Measurements from ENCODE around the gene CCDC106. TPM values are rescaled to one million over a fixed set of nuclear protein-coding genes. Genes with fewer than 3 reads are reported as not detected.
A peak's percentile ranks its signal among the peaks of the same experiment; 100 is the strongest.

Gene CCDC106
- polyA plus RNA-seq = 1 to 10 TPM in 2 of 3 donors, not detected in 1; 1.1 to 1.7 TPM

DNA sequence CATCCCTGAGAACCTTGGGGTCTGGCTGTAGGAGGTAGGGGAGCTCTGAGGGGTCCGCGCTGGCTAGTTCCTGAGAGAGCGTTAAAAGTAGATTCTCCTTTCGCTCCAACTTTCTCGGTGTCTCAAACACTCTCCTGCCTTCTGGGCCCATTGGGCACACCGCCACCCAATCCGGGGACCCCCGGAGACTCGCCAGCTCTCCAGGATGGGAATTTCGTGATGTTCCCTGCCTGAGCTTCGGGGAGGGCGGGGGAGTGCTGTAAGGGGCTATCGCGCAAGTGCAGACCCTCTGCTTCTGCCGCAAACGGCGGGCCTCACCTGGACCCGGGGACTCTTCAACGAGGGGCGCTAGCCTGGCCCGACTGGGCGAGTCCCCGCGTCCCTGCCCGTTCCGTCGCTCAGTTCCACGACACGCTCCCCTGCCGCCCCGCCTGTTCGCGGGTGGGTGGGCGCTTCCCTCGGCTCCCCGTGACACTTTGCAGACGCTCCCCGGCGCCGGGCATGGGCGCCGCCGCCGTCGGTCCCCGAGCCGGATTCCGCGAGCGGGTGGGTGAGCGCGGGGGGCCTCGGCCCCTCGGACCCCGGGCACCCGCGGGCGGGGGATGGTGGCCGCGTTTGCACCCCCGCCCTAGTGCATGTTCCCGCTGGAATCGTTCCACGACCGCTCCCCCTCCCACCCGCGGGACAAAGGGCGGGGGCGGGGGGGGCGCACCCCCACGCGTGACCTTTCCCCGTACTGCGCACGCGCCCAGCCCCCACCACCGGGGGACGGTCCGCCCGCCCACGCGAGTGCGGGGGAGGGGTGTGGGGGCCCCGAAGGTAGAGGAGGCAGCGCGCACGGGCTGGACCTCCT lies at the start of gene CCDC106:
TSS of gene CCDC106 (plus strand) at position 481 of the 853 bp plus-strand sequence. CDS start 835 bp downstream, outside the sequence.
- no peaks in the 10 kb centered on the region for H3K36me3 Mint-ChIP-seq
- no peaks in the 10 kb centered on the region for H3K9me3 Mint-ChIP-seq
- peak within 1 kb of the TSS; percentile 70 to 82 (median 78) for H3K4me3 Mint-ChIP-seq
- H3K27ac Mint-ChIP-seq = peak within 1 kb of the TSS in 3 of 6 donors; percentile 35 to 64 (median 45)
- H3K27me3 Mint-ChIP-seq (ENCODE audit: low read depth in 3 of 3) = peaks cover 0 to 8% (median 5%) of the 10 kb centered on the region in 3 donors
- DNase-seq = peak; percentile 40 to 55 (median 41)
- peaks cover 16 to 36% of the 10 kb centered on the region in 2 donors for H3K4me1 Mint-ChIP-seq

DNA sequence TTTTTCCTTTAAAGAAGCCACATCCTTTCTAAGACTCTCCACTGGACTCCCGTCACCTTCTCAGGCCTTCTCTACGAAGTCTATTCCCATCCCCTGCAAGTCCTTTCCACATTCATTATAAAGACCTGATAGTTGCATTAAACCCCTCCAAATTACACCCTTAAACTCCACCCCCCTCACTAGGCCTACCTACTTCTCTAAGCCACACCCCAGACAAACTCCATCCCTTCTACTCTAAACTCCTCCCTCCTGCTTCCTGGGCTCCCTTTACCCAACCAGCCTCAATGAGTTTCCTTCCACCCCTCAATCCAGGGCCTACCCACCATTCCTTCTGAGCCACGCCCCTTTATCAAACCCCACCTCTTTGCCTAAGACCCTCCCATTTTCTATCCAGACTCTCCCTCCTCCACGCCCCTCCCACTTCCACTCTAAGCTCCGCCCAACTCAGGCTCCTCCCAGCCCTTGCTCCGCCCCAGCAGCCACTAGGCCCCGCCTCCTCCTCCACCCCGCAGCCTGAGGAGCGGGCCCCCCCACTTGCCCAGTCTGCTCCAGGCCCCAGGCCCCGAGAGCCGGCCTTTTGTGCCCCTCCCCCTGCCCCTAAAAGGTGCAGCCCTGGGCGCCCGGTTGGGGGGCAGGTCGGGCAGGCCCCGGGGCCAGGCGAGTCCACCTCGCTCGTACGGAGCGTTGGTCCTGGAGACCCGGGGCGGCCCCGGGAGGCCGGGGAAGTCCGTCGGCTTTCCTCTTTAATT lies 49.1 kb upstream of the CCDC106 start:
- H3K9me3 Mint-ChIP-seq = peaks cover 0 to 1% (median 0%) of the 10 kb centered on the region in 6 donors
- peak overlapping the region; percentile 96 to 100 (median 99) for H3K4me3 Mint-ChIP-seq
- H3K4me1 Mint-ChIP-seq = peaks cover 25 to 28% of the 10 kb centered on the region in 2 donors

DNA sequence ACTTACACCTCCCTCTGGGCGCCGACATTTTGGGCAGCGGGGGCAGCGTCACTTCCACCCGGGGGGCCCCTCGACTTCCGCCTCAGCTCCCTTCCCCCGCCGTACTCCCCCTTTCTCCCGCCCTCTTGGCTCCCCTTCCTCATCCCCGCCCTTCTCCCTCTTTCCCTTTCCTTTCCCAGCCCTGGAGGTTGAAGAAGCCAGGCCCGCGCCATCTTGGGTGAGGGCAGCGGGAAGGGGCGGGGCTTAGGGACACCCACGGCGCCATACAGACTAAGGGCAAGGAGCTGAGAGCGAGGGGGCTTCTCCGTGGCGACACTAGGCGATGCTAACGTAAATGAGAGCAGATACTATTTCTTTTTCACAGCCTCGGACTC lies 48.6 kb upstream of the CCDC106 start, which contains the start of gene FIZ1:
TSS of gene FIZ1 (minus strand) at position 50 of the 374 bp plus-strand sequence. CDS start 1,652 bp downstream, outside the sequence.
- Mint-ChIP-seq H3K27ac (peak within 1 kb of the TSS; percentile 89 to 99 (median 98)), H3K36me3 (peaks cover 13 to 19% (median 14%) of the 10 kb centered on the region in 3 donors), H3K9me3 (peaks cover 0 to 1% (median 0%) of the 10 kb centered on the region in 6 donors), H3K27me3 (ENCODE audit: low read depth in 3 of 3) (peaks cover 1 to 9% (median 4%) of the 10 kb centered on the region in 3 donors), H3K4me3 (peak within 1 kb of the TSS; percentile 96 to 100 (median 99)), H3K4me1 (peaks cover 28 to 32% of the 10 kb centered on the region in 2 donors)
- peak; percentile 96 for DNase-seq

More for the DNA sequence above, 49.1 kb upstream of the CCDC106 start:
- peaks cover 1 to 9% (median 4%) of the 10 kb centered on the region in 3 donors for H3K27me3 Mint-ChIP-seq (ENCODE audit: low read depth in 3 of 3)
- H3K27ac Mint-ChIP-seq = peak overlapping the region; percentile 89 to 99 (median 98)
- H3K36me3 Mint-ChIP-seq = peaks cover 13 to 19% (median 14%) of the 10 kb centered on the region in 3 donors
- peak; percentile 97 to 98 (median 97) for DNase-seq

DNA sequence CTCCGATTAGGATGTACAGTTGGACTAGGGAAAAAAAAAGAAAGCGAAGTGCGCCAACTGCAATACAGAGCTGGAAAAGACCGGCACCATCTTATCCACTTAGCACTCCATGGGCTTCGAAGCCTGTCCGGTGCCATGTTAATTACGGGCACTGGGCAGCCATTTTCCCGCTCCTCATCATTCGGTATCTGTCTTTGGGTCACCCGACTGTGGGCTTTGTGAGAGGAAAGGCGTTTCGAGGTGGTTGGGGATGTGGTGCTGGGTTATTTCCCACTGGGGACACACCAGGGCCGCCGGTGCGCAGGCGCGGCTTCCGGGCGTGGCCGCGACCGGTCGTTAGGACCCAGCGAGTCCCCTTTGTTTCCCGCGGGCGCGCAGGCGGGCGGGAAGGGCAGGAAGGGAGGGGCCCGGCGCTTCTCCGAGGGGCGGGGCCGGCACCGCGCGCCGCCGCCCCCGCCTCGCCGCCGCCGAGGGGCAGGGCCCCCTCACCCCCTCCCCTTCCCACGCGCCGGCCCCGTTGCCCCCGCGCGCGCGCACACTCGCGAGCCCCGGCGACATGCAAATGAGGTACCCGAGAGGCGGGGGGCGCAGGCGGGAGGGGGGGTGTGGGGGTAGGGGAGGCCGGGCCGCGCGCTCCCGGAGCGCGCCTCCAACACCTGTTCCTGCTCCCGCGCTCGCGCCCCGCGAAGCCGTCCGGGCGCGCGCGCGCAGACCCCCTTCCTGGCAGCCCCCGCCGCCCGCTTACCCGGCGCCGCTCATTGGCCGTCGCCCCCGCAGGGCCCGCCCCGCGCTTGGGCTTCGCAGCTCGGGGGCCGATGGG lies 48.0 kb upstream of the CCDC106 start, which contains the start of gene ZNF524:
TSS of gene ZNF524 (plus strand) at position 447 of the 820 bp plus-strand sequence. CDS start 1,825 bp downstream, outside the sequence.
- peak within 1 kb of the TSS; percentile 96 to 100 (median 99) for H3K4me3 Mint-ChIP-seq
- H3K9me3 Mint-ChIP-seq = peaks cover 0 to 1% (median 0%) of the 10 kb centered on the region in 6 donors
- H3K36me3 Mint-ChIP-seq = peaks cover 9 to 15% (median 10%) of the 10 kb centered on the region in 3 donors
- DNase-seq = peak; percentile 89 to 93 (median 91)
- peak within 1 kb of the TSS; percentile 93 to 99 (median 98) for H3K27ac Mint-ChIP-seq
- peaks cover 33 to 37% of the 10 kb centered on the region in 2 donors for H3K4me1 Mint-ChIP-seq
- H3K27me3 Mint-ChIP-seq (ENCODE audit: low read depth in 3 of 3) = peaks cover 4 to 12% (median 7%) of the 10 kb centered on the region in 3 donors

DNA sequence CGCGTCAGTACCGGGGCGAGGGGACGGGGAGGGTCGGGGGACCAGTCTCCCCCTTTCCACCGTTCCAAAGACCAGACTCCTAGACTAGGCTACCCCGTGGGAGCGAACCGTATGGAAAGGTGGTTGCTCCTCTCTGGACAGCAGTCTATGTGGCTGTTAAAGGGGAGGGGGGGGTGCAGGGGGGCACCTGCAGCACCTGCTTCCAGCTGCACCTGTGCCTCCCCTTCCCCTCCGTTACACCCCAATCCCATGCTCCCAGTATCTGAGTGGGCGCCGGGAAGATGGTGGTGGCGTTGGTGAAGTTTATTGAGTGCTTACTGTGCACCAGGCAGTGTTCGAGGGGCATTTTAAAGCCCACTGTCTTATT lies 47.4 kb upstream of the CCDC106 start:
- peaks cover 4 to 9% (median 5%) of the 10 kb centered on the region in 3 donors for H3K36me3 Mint-ChIP-seq
- H3K9me3 Mint-ChIP-seq = peaks cover 0 to 1% (median 0%) of the 10 kb centered on the region in 6 donors
- peaks cover 35 to 37% of the 10 kb centered on the region in 2 donors for H3K4me1 Mint-ChIP-seq
- H3K27ac Mint-ChIP-seq = peak overlapping the region; percentile 78 to 93 (median 88)
- H3K27me3 Mint-ChIP-seq (ENCODE audit: low read depth in 3 of 3) = peaks cover 4 to 12% (median 11%) of the 10 kb centered on the region in 3 donors
- no peak for DNase-seq
- peak overlapping the region; percentile 84 to 88 (median 86) for H3K4me3 Mint-ChIP-seq

DNA sequence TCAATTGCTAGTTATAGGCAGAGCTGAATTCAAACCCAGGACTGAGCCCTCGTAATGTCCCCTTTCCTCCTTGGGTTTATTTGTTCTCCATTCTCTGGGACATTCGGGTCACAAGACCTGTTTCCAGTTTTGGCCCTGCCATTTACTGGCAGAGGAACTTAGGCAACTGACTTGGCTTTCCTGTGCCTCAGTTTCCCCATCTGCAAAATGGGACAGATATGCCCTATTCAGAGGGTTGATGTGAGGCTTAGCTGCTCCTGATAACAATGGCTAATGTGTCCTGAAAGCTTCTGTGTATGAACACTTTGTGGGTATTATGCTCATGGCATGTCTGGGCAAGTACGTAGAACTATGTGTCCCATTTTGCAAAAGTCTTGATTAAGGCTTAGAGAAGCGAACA lies 46.9 kb upstream of the CCDC106 start:
- no peak for DNase-seq
- peaks cover 9 to 15% (median 14%) of the 10 kb centered on the region in 3 donors for H3K27me3 Mint-ChIP-seq (ENCODE audit: low read depth in 3 of 3)
- peak overlapping the region; percentile 78 to 93 (median 88) for H3K27ac Mint-ChIP-seq
- H3K9me3 Mint-ChIP-seq = peaks cover 0 to 1% (median 0%) of the 10 kb centered on the region in 6 donors
- H3K4me1 Mint-ChIP-seq = peaks cover 38 to 41% of the 10 kb centered on the region in 2 donors
- peaks cover under 1 to 5% (median under 1%) of the 10 kb centered on the region in 3 donors for H3K36me3 Mint-ChIP-seq
- H3K4me3 Mint-ChIP-seq = peak overlapping the region; percentile 84 to 88 (median 86)

DNA sequence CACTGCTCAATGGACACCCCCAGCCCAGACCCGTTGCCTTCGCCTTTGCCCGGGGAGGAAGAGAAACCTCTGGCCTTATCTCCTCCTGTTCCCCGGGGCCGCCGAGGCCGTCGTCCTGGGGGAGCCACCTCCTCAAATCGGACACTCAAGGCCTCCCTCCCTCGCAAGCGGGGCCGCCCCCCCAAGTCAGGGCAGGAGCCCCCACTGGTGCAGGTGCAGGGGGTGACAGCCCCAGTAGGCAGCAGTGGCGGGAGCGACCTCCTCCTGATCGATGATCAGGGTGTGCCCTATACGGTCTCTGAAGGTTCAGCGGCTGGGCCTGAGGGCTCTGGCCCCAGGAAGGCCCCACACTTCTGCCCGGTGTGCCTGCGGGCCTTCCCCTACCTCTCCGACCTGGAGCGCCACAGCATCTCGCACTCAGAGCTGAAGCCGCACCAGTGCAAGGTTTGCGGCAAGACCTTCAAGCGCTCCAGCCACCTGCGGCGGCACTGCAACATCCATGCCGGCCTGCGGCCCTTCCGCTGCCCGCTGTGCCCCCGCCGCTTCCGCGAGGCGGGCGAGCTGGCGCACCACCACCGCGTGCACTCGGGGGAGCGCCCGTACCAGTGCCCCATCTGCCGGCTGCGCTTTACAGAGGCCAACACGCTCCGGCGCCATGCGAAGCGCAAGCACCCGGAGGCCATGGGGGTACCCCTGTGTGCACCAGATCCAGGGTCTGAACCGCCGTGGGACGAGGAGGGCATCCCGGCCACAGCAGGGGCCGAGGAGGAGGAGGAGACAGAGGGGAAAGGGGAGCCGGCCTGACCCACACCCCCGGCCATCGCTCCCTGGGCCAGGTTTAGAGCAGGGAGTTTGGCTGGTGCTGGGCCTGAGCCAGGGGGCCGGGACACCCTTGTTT lies 45.7 kb upstream of the CCDC106 start:
- H3K27me3 Mint-ChIP-seq (ENCODE audit: low read depth in 3 of 3) = peaks cover 9 to 16% (median 14%) of the 10 kb centered on the region in 3 donors
- peaks cover 0 to 1% (median 0%) of the 10 kb centered on the region in 6 donors for H3K9me3 Mint-ChIP-seq
- H3K4me3 Mint-ChIP-seq = peak overlapping the region in 1 of 5 donors; percentile 86
- no peaks in the 10 kb centered on the region for H3K36me3 Mint-ChIP-seq
- peak overlapping the region in 2 of 6 donors; percentile 78 to 80 for H3K27ac Mint-ChIP-seq
- H3K4me1 Mint-ChIP-seq = peaks cover 47 to 54% of the 10 kb centered on the region in 2 donors
- no peak for DNase-seq

DNA sequence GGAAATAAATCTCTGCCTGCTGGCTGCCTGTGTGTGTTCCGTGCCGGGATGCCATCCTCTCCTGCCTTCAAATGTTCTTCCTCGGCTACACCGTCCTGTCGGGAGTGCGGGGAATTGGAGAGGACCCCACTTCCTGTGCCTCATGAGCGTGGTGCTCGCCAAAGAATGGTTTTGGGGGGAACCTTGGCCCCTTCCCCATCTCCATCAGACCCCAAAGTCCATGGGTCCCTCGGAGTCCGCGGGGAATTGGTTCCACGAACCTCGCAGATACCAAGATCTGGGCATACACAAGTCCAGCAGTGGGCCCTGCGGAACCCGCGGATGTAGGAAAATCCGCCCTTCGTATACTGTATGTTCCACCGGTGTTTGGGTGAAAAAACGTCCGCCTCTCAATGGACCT lies 44.9 kb upstream of the CCDC106 start:
- peaks cover 9 to 16% (median 14%) of the 10 kb centered on the region in 3 donors for H3K27me3 Mint-ChIP-seq (ENCODE audit: low read depth in 3 of 3)
- H3K36me3 Mint-ChIP-seq = peaks cover 0 to 4% (median 0%) of the 10 kb centered on the region in 3 donors
- peak overlapping the region in 3 of 5 donors; percentile 6 to 74 (median 64) for H3K4me3 Mint-ChIP-seq
- peak overlapping the region in 1 of 6 donors; percentile 24 for H3K27ac Mint-ChIP-seq
- DNase-seq = no peak
- H3K9me3 Mint-ChIP-seq = peaks cover 0 to 2% (median 0%) of the 10 kb centered on the region in 6 donors
- peaks cover 53 to 62% of the 10 kb centered on the region in 2 donors for H3K4me1 Mint-ChIP-seq

DNA sequence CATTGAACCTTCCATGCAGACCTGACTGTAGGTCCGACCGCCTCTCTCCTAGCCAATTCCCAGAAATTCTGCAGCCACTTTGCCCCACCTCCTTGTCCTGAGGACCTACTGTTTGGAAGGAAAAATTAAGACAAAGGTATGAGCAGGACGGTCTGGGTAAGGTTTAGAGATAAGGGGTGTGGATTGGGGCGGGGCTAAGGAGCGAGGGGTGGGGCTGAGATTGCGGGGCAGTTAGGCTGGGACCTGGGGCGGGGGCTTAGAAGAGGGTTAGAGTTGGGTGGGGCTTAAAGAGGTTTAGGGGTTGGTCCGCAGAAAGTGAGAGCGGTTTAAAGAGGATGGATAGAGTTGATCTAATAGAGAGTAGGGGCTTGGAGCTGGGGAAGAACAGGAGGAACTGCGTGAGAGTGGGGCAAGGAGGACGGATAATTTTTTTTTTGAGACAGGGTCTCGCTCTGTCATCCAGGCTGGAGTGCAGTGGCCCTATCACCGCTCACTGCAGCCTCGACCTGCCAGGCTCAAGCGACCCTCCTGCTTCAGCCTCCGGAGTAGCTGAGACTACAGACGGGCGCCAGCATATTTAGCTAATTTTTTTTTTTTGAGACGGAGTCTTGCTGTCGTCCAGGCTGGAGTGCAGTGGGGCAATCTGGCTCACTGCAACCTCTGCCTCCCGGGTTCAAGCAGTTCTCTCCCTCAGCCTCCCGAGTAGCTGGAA lies 44.3 kb upstream of the CCDC106 start:
- Mint-ChIP-seq H3K4me1 (peaks cover 54 to 64% of the 10 kb centered on the region in 2 donors), H3K9me3 (peaks cover 0 to 2% (median 0%) of the 10 kb centered on the region in 6 donors), H3K27me3 (ENCODE audit: low read depth in 3 of 3) (peaks cover 9 to 16% (median 14%) of the 10 kb centered on the region in 3 donors)

DNA sequence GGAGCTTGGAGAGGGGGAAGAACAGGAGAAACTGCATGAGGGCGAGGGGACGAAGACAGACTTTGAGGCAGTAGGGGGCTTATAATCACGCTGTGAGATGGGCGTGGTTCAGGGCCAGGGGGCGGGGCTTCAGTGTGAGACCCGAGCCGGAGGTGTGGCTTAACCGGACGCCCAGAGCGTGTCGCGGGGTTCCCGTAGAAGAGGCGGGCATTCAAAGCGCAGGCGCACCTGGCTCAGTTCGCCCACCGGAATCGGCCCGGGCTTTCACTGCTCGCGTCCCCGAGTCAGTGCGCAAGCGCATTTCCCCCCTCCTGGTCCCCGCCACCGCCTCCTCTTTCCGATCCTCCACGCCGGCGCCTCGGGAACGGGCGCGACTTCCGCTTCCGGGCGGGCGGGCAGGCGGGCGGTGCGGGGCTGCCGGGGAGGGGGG lies 42.8 kb upstream of the CCDC106 start:
- peaks cover 0 to 2% (median 0%) of the 10 kb centered on the region in 6 donors for H3K9me3 Mint-ChIP-seq
- H3K4me3 Mint-ChIP-seq = peak overlapping the region; percentile 83 to 94 (median 89)
- H3K4me1 Mint-ChIP-seq = peaks cover 57 to 68% of the 10 kb centered on the region in 2 donors

More for the DNA sequence above, 44.3 kb upstream of the CCDC106 start:
- no peak for DNase-seq
- peak overlapping the region; percentile 63 to 94 (median 74) for H3K4me3 Mint-ChIP-seq
- peaks cover 0 to 4% (median 0%) of the 10 kb centered on the region in 3 donors for H3K36me3 Mint-ChIP-seq
- peak overlapping the region in 3 of 6 donors; percentile 24 to 73 (median 64) for H3K27ac Mint-ChIP-seq

More for the DNA sequence above, 42.8 kb upstream of the CCDC106 start:
- Mint-ChIP-seq H3K27me3 (ENCODE audit: low read depth in 3 of 3) (peaks cover 7 to 16% (median 8%) of the 10 kb centered on the region in 3 donors), H3K36me3 (peaks cover 0 to 4% (median 3%) of the 10 kb centered on the region in 3 donors), H3K27ac (peak overlapping the region; percentile 81 to 97 (median 88))
- DNase-seq = peak; percentile 97 to 98 (median 98)
